Measurements from ENCODE around the gene GRN.
A peak's percentile ranks its signal among the peaks of the same experiment; 100 is the strongest.

The GRN gene

DNA sequence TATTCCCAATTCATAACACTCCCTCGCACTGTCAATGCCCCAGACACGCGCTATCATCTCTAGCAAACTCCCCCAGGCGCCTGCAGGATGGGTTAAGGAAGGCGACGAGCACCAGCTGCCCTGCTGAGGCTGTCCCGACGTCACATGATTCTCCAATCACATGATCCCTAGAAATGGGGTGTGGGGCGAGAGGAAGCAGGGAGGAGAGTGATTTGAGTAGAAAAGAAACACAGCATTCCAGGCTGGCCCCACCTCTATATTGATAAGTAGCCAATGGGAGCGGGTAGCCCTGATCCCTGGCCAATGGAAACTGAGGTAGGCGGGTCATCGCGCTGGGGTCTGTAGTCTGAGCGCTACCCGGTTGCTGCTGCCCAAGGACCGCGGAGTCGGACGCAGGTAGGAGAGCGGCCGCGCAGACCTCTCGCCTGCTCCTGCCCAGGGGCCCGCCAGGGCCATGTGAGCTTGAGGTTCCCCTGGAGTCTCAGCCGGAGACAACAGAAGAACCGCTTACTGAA, at the start of gene GRN:
TSS of gene GRN (plus strand) at position 364 of the 515 bp plus-strand sequence. CDS start 3,863 bp downstream, outside the sequence.
- peak; percentile 100 for DNase-seq (ENCODE audit: low spot score)

DNA sequence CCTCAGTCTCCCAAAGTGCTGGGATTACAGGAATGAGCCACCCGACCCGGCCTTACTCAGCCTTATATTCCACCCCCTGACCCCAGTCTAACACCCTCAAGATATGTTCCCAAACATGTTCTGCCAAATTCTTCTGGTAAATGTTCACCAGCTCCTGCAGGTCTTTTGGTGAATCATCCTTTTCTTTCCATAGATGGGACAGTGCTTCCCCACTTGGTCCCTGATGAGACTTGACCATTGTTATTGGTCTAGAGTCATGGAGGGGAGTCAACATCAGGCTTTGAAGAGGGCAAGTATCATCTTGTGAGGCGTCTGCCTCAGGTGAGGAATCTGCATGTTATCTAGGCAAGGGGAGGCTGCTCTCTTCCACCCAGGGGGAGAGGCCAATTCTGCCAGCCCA, 47.1 kb upstream of the GRN start:
- no peak for DNase-seq (ENCODE audit: low spot score)

DNA sequence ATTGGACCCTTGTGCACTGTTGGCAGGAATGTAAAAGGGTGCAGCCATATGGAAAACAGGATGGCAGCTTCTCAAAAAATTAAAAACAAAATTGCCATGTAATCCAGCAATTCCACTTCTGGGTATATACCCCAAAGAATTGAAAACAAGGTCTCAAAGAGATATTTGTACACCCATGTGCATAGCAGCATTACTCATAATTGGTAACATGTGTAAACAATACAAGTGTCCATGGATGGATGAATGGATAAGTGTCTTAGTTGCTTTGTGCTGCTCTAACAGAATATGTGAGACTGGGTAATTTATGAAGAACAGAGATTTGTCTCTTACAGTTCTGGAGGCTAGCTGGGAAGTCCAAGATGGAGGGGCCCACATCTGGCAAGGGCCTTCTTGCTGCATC, 40.5 kb upstream of the GRN start:
- no peak for DNase-seq (ENCODE audit: low spot score)

DNA sequence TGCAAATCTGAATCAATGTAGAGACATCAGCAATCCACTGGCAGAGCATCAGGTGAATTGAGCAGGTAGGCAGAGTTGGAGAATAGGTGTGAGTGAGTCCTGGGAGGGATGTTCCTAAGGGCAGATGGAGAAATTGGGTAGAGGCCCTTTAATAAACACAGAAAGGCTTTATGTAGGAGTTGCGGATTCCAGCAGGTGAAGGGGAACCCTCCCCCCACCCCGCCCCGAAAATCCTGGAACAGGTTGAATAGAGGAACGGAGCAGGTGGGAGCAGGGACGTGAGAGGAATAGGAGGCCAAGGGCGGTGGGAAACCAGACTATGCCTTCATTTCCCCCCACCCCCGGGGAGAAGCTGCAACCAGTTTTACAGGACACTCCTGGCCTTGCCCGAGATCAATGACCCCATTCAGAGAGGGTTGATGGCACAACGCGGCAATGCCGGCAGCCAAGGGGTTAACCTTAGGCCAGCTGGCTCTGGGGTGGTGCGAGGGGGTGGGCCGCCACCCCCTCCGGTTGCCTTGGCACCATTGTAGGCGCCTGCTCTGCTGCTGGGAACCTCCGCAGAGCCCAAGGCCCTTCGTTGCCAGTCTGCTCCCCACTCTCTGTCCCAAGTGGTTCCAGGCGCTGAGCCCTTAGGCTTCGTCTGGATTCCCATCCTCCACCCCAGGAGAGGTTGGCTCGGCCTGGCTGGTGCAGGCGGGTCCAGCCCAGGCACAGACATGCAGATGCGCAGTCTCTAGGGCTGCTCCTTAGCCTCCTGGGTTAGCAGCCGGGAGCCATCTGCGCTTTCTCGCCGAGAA, 37.5 kb upstream of the GRN start:
- DNase-seq (ENCODE audit: low spot score) = peak; percentile 75

DNA sequence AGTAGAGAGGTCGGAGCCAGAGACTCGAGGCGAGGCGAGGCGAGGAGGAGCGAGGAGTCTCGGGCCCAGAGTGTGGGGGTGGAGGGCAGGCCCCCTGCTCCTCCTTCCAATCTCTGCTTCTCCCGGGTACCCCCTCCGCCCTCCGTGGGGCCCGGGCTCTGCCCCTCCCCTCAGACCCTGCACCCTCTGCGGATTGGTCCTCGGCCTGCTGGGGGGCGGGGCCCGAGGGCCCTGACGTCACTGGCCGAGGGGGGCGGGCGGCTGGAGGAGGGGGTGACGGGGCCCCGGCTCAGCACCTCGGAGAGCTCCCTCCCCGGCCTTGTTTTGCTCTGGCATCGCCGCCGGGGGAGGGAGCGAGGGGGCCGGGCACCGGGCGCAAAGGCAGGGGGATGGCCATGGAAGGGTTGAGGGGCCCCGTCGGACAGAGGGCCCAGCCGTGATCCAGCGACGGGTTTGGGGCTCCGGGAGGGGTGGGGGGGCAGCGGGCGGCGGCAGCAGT, 36.7 kb upstream of the GRN start, which contains the start of gene RUNDC3A:
TSS of gene RUNDC3A (plus strand) at position 282 of the 499 bp plus-strand sequence. CDS start 232 bp downstream, outside the sequence.
- peak; percentile 94 for DNase-seq (ENCODE audit: low spot score)

DNA sequence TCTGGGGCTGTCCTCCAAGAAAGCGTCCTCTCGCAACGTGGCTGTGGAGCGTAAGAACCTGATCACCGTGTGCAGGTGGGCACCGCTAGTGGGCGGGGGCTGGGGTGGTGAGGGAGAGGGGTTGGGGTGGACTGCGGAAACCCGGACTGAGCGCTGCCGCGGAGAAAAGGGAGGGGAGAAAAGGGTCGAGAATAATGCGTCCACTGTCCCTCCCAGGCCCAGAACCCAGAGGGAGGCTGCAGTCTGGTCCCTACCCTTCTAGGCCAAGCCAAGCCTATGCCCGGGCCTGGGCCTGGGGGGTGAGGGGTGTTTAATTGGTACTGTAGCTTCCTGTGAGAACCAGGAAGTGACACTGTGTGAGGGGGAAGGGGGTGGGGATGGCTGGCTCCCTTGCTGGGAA, 36.2 kb upstream of the GRN start:
- peak; percentile 50 for DNase-seq (ENCODE audit: low spot score)

DNA sequence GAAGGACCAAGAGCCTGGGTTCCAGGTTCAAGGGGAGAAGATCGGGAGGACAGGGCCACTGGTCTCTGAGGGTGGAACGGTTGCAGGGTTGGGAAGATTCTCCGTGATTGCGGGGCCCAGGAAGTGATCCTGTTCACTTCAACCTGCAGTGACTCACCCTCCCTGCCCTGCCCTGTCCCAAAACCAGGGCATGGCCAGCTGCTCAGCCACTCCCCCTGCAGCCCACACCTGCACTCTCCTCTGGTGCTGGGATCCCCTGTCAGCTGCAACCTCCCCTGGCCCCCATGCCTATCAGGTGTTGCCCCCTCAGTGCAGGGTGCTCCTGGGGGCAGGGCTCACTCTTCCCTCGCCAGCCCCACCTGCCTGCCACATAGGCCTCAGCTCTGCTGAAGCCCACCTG, 35.6 kb upstream of the GRN start:
- DNase-seq (ENCODE audit: low spot score) = no peak

DNA sequence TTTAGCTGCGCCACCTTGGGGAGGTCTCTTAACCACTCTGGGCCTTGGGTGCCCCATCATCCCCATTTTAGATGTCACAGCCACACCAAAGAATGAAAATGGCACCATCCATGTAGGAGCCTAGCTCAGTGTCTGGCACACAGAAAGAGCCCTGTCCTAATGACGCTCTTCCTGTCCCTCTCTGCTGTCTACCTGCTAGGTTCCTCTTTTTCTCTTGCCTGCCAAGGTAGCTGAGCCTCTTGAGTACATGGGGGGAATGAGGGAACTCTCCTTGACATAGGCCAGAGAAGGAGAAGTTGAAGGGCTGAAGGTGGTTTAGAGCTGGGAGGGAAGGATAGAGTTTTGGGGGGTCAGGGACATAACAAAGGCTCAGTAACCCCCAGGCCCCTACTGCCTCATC, 34.9 kb upstream of the GRN start:
- peak; percentile 47 for DNase-seq (ENCODE audit: low spot score)

DNA sequence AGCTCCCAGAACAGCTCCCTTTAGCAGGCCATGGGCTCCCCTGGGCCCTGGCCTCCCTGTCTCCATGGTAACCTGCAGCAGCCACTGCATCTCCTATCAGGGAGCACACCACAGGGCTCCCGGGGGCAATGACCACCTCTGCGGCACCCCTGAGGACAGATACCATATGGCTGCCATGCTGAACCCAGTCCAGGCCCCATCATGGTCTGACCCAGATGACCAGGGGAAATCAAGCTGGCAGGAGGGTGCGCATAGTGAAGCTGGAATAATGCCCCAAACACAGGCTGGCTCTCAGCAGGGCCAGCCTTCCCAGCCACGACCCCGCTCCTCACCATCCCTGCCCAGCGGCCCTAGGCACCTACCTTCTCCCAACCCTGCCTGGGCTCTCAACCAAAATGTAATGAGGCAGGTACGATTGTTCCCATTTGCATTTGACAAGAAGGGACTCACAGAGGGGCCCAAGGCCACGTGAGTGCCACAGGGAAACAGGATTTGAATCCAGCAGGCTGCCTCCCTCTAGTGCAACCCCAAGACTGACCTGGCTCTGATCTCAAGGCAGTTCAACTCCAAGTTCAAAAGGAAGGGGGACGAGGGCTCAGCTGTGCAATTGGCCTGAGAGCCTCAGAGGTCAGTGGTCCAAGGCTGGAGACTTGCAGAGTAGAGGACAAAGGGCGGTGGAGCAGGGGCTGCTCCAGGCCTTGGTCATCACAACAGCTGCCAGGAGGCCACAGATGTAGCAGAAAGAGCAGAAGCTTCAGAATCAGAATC, 34.3 kb upstream of the GRN start:
- peak; percentile 72 for DNase-seq (ENCODE audit: low spot score)

DNA sequence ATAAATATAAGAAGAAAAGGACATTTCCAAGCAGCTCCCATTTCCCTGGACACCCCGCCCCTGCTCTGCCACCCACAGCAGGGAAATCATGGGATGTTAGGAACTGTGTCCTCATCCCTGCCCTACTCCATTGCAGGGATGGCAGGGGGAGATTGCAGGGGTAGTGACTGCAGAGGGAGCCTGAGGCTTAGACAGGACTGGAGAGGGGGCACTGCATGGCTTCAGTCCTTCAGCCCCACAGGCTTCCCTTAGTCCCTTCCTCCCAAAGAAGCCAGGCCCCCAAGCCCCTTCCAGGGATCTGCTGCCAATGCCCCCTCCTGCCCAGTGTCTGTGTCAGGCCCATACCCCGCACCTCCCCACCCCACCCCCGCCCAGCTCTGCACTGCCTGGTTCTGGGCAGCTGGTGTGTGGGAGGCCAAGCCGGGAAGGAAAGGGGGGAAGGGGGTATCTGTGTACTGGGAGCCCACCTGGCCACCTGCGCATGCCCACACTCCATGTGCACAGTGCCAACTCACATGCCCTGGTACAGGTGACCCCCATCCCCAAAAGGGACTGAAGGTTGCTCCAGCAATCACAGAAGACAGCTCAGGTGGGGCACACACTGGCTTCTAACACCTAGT, 33.4 kb upstream of the GRN start:
- no peak for DNase-seq (ENCODE audit: low spot score)

DNA sequence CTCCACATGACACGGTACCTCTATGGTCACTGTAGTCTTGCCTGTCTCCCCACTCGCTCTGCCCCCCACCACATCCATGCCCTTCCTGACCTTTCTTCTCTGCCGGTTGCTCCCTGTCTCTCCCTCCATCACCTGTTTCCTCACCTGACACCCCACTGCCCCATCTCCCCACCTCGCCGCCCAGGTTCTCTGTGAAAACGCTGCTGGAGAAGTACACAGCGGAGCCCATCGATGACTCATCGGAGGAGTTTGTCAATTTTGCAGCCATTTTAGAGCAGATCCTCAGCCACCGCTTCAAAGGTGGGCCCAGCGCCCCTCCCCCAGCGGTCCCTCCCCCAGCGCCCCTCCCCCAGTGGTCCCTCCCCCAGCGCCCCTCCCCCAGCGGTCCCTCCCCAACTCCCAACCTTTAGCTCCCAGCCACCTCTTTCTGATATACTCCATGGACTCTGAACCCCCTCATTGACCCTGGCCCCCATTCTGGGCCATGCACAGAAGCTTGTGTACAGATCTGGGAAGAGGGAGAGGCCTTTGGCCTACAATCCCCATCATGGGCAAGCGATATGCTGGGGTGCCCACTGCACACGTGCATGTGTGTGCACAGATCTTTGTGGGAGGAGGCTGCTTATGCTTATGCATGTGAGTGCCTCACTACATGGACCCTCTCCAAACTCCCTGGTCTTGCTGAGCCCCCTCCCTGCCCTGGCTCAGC, 32.6 kb upstream of the GRN start:
- DNase-seq (ENCODE audit: low spot score) = no peak

DNA sequence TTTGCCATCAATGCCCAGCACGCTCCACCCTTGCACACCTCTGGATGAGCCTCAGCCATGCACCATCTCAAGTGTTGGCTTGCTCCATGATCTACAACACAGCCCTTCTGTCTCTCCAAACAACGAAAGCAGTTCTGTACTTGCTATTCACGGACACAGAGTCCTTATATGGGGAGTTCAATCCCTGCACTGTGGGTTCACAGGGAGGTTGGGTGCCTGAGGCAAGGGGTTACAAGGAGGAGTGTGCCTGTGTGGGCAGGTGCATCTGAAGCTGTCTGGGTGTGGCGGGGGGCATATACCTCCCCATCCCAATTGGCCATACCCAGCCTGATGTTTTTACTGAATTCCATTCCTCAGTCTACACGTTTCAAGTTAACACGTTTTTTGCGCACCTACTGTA, 31.1 kb upstream of the GRN start:
- DNase-seq (ENCODE audit: low spot score) = no peak

DNA sequence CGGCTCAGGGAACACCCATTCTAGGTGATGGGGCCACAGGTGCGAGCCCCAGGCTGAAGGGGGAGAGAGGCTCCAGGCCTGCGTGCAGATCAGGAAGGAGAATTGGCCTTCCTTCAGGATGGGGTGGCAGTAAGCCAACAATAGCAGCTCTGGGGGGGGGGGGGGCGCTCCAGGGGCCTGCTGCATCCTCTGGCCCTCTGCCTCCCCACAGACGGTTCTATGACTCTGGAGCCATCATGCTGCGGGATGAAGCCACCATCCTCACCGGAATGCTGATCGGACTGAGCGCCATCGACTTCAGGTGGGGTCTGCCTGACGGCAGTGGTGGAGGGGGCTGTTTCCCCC, 30.6 kb upstream of the GRN start:
- no peak for DNase-seq (ENCODE audit: low spot score)

DNA sequence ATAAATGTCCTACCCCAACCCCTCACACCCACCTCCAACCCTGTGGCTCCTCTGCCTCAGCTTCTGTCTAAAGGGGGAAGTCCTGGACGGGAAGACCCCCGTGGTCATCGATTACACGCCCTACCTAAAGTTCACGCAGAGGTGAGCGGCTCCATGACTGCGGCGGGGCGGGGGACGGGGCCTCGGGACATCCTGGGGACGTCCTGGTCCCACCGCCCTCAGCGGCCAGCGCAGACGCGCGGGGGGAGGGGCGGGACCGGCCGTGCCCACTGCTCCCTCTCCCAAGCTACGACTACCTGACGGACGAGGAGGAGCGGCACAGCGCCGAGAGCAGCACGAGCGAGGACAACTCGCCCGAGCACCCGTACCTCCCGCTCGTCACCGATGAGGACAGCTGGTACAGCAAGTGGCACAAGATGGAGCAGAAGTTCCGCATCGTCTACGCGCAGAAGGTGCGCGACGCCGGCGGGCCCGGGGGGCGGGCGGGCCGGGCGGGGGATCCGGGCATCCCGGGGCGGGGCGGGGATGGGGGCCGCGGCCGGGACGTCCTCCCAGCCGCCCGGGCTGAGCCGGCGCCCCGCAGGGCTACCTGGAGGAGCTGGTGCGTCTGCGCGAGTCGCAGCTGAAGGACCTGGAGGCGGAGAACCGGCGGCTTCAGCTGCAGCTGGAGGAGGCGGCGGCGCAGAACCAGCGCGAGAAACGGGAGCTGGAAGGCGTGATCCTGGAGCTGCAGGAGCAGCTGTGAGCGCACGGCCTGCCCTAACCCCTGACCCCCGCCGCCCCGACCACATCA, 30.0 kb upstream of the GRN start:
- DNase-seq (ENCODE audit: low spot score) = no peak

DNA sequence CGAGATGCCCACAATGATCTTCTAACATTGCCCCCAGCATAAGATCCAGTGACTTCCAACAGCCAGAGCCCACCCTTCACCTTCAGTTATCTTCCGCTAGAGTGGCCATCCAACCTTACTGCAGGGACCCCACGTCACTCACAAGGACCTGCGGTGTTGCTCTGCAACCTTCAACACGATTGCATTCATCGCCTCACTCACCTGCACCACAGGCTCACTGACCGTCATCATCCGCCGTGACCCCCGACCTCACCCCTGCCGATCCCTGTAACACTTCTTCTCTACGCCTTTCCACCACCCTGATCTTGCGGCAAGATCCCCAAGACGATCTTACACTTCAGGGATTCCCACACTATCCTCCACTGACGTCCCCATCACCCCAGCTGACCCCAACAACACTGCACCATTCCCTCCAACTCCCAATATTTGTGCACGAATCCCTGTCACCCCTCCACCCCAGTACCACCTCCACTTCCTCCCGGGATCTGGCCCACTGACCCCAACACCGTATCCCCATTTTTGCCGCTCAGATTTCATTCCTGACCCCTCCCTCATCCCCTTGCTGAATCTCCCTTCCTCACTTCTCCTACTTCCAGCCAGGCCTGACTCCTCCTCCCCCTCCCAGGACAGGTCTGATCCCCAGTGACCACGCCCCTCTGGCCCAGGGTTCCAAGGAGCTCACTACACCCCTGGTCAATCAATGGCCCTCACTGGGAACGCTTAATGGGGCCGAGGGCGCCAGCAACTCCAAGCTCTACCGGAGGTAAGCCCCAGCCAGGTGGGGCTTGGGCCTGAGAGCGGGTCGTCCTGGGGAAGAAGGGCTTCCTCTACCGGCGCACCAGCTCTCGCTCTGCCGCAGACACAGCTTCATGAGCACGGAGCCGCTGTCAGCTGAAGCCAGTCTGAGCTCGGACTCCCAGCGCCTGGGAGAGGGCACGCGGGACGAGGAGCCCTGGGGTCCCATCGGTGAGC, 29.1 kb upstream of the GRN start:
- DNase-seq (ENCODE audit: low spot score) = no peak

DNA sequence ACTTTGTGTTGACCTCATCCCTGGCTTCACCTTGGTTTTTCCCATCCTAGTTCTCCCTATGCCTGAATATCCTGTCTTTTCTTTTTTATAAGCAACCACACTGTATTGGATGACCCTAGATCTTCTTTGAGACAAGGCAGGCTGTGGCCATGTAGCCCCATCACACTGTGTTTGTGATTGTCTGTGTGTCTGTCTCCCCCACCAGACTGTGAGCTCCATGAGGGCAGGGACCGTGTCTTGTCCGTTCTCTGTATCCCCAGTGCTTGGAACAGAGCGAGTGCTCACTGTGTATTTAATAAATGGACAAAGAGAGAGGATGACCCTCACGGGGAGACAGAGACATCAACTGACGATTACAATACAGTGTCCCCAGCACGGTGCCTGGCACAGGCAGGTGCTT, 27.6 kb upstream of the GRN start:
- no peak for DNase-seq (ENCODE audit: low spot score)

DNA sequence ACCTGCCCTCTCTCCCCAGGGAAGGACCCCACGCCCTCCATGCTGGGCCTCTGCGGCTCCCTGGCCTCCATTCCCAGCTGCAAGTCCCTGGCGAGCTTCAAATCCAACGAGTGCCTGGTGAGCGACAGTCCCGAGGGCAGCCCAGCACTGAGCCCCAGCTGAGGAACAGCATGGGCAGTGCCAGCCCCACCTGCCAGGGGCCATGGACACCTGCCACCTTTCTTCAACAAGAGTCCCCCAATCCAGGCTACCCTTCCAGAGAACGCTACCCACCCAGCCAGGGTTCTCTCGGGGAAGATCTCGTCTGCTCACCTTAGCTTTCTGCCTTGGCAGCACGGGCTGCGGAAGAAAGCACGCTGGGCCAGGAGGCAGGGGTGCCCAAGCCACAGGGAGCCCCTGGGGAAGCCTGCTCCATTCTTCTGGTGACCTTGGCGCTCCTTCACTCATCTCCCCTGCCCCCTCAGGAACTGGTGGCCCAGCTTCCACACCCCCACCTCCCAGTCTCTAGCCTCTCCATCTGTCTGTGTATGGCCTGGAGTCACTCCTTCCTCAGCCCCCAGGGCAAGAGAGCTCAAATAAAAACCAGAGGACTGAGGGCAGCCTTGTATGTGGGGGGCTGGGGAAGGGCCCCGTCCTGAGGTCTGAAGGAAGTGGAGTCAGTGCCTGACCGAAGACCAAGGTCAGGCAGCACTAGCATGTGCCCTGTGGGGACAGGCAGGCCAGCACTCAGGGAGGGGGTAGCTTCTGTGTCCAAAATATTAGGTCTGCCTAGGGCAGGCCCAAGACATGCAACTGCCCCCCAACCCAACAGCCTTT, 26.8 kb upstream of the GRN start:
- no peak for DNase-seq (ENCODE audit: low spot score)

DNA sequence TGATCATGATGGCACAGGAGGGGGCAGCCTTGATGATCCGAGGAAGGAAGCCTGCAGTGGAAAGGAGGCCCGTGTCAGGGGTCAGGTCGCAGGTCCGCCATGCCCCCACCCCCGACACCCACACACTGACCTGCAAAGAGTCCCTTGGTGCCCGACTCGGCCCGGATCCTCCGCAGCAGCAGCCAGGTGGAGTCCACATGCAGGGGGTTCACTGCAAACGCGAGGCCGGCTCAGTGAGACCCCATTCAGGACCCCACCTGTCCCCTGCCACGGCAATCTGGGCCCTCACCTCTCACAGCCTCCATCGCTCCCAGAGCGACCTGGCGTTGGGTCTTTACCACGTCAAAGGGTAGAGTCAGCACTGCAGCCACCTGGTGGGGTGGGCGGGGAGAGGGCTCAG, 25.0 kb upstream of the GRN start:
- no peak for DNase-seq (ENCODE audit: low spot score)

All from cerebellar cortex (tissue), 1 donor.